ENCODE results near the gene ERN2. TPM values are rescaled to one million over a fixed set of nuclear protein-coding genes. Genes with fewer than 3 reads are reported as not detected.
A peak's percentile ranks its signal among the peaks of the same experiment; 100 is the strongest.

The ERN2 gene
- total and polyA plus RNA-seq, 9 of the 15 experiments (the other 6 are each of a cell fraction or from before 2014, with no cell fraction given), result 0.07 to 1.5 (median 0.51) TPM; not detected in 3

DNA sequence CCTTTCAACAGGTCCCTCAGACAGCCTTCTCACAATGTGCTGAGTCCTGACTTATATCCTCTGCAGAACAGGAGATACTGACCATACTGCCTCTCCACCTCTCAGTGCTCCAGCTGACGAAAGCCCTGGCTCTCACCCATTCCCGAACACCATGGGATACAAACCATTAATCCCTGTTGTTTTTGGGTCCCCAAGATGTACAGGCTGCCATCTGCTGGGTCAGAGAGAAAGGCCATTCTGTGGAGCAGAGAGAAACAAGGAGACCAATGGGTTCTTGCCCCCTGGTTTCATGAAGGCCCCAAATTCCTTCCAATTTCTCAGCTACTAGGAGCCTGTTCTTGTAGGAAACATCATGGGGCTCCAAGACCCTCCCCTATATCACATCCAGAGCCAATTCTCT, 3.0 kb downstream of the ERN2 start:
- in situ Hi-C loops (cut with MboI) (no loop called here), intact Hi-C loops (cut with micrococcal nuclease) (no loop called here)
- ChIA-PET CTCF (ENCODE audit: low intra/inter-chr PET ratio) (no interaction called here), POLR2A (interaction anchor here (0.6 to 1.3 kb wide), 7 partner anchors 9 to 69 kb away, joined by 3 to 6 read pairs (median 3); partner anchors contain the start of genes DCTN5 and PALB2)
- Histone ChIP-seq H3K4me2 (ENCODE audit: insufficient read depth, low read length) (no peak overlapping the region), H3K9me3 (replicated peaks; ENCODE audit: control insufficient read depth, insufficient read depth, low read depth, low read length) (no peaks in the 10 kb centered on the region), H3K79me2 (ENCODE audit: control insufficient read depth, insufficient read depth, low read length) (no peaks in the 10 kb centered on the region), H4K20me1 (replicated peaks; ENCODE audit: control insufficient read depth, insufficient read depth, low read length) (no peaks in the 10 kb centered on the region), H3K9ac (ENCODE audit: insufficient read depth in 1 of 2, low read depth in 2 of 2, low read length in 2 of 2) (no peak overlapping the region; a peak in 1 of 4 replicates), H3K27ac (ENCODE audit: extremely low read depth, low read depth, low read length) (no peak overlapping the region), H3K36me3 (ENCODE audit: control insufficient read depth, insufficient read depth, low read length) (no peaks in the 10 kb centered on the region), H2AFZ (ENCODE audit: low read depth, low read length) (no peak overlapping the region), H3K27me3 (ENCODE audit: control insufficient read depth in 2 of 2, insufficient read depth in 2 of 2, low read length in 2 of 2) (peaks cover 0 to 10% of the 10 kb centered on the region in 2 experiments; a peak in 2 of 5 replicates), H3K9me1 (ENCODE audit: control insufficient read depth, insufficient read depth, low read length) (no peaks in the 10 kb centered on the region), H3K4me1 (replicated peaks in 1 of 2; ENCODE audit: control insufficient read depth in 2 of 2, insufficient read depth in 2 of 2, low read length in 2 of 2) (peaks cover 0 to 12% of the 10 kb centered on the region in 2 experiments; a peak in 2 of 5 replicates), H3K4me3 (no peak overlapping the region)
- TF ChIP-seq, protein P1, sequence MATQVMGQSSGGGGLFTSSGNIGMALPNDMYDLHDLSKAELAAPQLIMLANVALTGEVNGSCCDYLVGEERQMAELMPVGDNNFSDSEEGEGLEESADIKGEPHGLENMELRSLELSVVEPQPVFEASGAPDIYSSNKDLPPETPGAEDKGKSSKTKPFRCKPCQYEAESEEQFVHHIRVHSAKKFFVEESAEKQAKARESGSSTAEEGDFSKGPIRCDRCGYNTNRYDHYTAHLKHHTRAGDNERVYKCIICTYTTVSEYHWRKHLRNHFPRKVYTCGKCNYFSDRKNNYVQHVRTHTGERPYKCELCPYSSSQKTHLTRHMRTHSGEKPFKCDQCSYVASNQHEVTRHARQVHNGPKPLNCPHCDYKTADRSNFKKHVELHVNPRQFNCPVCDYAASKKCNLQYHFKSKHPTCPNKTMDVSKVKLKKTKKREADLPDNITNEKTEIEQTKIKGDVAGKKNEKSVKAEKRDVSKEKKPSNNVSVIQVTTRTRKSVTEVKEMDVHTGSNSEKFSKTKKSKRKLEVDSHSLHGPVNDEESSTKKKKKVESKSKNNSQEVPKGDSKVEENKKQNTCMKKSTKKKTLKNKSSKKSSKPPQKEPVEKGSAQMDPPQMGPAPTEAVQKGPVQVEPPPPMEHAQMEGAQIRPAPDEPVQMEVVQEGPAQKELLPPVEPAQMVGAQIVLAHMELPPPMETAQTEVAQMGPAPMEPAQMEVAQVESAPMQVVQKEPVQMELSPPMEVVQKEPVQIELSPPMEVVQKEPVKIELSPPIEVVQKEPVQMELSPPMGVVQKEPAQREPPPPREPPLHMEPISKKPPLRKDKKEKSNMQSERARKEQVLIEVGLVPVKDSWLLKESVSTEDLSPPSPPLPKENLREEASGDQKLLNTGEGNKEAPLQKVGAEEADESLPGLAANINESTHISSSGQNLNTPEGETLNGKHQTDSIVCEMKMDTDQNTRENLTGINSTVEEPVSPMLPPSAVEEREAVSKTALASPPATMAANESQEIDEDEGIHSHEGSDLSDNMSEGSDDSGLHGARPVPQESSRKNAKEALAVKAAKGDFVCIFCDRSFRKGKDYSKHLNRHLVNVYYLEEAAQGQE (IDR thresholded peaks at IDR 0.05; ENCODE audit: borderline replicate concordance), result peak; percentile 5; the same call in 1 of the 2 replicates
- TF ChIP-seq, protein P1 (CRISPR knock-in tag; IDR thresholded peaks at IDR 0.05; ENCODE audit: low read depth), result no peak
- TF ChIP-seq RAD21 (CRISPR knock-in tag; conservative IDR thresholded peaks at IDR 0.05 in 1 of 2, IDR thresholded peaks at IDR 0.05 in 1 of 2) (peak in 1 of 2 experiments; percentile 61; a peak in 2 of 4 replicates), NCOA6 (IDR thresholded peaks at IDR 0.05) (no peak)
- TF ChIP-seq, protein P2, sequence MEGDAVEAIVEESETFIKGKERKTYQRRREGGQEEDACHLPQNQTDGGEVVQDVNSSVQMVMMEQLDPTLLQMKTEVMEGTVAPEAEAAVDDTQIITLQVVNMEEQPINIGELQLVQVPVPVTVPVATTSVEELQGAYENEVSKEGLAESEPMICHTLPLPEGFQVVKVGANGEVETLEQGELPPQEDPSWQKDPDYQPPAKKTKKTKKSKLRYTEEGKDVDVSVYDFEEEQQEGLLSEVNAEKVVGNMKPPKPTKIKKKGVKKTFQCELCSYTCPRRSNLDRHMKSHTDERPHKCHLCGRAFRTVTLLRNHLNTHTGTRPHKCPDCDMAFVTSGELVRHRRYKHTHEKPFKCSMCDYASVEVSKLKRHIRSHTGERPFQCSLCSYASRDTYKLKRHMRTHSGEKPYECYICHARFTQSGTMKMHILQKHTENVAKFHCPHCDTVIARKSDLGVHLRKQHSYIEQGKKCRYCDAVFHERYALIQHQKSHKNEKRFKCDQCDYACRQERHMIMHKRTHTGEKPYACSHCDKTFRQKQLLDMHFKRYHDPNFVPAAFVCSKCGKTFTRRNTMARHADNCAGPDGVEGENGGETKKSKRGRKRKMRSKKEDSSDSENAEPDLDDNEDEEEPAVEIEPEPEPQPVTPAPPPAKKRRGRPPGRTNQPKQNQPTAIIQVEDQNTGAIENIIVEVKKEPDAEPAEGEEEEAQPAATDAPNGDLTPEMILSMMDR (IDR thresholded peaks at IDR 0.05 in 2 of 3, conservative IDR thresholded peaks at IDR 0.05 in 1 of 3; ENCODE audit: insufficient read depth in 2 of 3, low read depth in 1 of 3, low read length in 3 of 3), result peak; percentile 45 to 54 (median 51); a peak in 5 of 6 replicates
- no TSS peak for BruUV-seq (replicated peaks)
- DNase-seq (ENCODE audit: extremely low read depth in 1 of 4, low spot score in 3 of 4) (peak in 1 of 4 experiments; percentile 30), ATAC-seq (peak; percentile 47; the same call in 1 of the 3 replicates), FAIRE-seq (no peak)
- WGBS (ENCODE audit: insufficient coverage, low coverage, missing lambda C conversion rate), result 8% methylated on average over 2 of the region's 2 CpGs
